NK-92 (cell line): Measurements from ENCODE around the gene RTBDN.

Experiments used
- DNase-seq: peaks from one replicate; lab custom pipeline; 2025; ENCODE audit not compliant: unreplicated experiment; lab: John Stamatoyannopoulos, UW

Gene RTBDN

GRCh38 chr19:12793290-12794195, 40.8 kb downstream of the RTBDN start:
- no peak for DNase-seq

DNA sequence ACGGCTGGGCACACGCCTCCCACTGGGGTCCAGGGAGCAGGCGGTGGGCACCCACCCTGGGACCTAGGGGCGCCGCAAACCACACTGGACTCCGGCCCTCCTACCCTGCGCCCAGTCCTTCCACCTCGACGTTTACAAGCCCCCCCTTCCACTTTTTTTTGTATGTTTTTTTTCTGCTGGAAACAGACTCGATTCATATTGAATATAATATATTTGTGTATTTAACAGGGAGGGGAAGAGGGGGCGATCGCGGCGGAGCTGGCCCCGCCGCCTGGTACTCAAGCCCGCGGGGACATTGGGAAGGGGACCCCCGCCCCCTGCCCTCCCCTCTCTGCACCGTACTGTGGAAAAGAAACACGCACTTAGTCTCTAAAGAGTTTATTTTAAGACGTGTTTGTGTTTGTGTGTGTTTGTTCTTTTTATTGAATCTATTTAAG, 41.5 kb downstream of the RTBDN start:
- DNase-seq, result no peak

DNA sequence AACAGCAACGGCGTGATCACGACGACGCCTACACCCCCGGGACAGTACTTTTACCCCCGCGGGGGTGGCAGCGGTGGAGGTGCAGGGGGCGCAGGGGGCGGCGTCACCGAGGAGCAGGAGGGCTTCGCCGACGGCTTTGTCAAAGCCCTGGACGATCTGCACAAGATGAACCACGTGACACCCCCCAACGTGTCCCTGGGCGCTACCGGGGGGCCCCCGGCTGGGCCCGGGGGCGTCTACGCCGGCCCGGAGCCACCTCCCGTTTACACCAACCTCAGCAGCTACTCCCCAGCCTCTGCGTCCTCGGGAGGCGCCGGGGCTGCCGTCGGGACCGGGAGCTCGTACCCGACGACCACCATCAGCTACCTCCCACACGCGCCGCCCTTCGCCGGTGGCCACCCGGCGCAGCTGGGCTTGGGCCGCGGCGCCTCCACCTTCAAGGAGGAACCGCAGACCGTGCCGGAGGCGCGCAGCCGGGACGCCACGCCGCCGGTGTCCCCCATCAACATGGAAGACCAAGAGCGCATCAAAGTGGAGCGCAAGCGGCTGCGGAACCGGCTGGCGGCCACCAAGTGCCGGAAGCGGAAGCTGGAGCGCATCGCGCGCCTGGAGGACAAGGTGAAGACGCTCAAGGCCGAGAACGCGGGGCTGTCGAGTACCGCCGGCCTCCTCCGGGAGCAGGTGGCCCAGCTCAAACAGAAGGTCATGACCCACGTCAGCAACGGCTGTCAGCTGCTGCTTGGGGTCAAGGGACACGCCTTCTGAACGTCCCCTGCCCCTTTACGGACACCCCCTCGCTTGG, 42.1 kb downstream of the RTBDN start:
- no peak for DNase-seq

DNA sequence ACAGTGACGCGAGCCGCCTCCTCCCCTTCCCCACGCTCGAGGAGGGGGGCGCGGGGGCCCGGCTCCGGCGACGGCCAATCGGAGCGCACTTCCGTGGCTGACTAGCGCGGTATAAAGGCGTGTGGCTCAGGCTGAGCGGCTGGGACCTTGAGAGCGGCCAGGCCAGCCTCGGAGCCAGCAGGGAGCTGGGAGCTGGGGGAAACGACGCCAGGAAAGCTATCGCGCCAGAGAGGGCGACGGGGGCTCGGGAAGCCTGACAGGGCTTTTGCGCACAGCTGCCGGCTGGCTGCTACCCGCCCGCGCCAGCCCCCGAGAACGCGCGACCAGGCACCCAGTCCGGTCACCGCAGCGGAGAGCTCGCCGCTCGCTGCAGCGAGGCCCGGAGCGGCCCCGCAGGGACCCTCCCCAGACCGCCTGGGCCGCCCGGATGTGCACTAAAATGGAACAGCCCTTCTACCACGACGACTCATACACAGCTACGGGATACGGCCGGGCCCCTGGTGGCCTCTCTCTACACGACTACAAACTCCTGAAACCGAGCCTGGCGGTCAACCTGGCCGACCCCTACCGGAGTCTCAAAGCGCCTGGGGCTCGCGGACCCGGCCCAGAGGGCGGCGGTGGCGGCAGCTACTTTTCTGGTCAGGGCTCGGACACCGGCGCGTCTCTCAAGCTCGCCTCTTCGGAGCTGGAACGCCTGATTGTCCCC, 42.9 kb downstream of the RTBDN start, which contains the start of gene JUNB:
Gene JUNB (plus strand): TSS at position 142 of the 706 bp plus-strand sequence. CDS start 286 bp downstream, at position 428.
- peak; percentile 83 for DNase-seq

DNA sequence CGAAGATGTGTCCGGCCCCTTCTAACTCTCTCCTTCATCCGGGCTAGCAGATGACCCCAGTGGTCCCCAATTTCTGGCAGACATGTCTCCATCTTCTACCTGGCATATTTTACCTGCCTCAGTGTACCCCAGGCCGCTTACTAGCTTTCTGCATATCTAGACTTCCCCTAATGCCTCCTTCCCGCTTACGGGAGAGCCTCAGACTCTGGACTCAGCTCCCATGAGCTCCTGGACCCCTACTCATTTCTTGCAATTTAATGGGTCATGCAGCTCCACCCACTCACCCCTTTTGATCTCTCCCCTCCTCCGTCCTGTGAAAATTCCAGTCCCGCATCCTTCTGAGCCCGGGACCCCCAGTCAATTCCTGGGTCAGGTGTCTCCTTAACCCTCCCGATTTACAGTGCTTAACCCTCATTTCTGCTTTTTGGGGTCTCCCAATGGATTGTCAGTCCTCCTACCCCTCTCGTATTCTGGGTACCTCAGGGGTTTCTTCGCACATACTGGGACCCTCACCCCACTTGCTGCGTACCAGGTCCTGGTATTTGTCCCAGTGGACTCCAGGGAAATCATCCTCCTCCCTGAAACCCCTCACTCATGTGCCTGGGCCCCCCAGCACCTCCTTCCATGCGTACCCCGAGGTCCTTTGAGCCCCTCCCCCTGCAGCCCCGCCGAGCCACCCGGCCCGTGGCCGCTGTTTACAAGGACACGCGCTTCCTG, 43.6 kb downstream of the RTBDN start:
- no peak for DNase-seq

- DNase-seq, result peak; percentile 66
Measured at GRCh38 chr19:12789904-12790619, 44.3 kb downstream of the RTBDN start.

DNA sequence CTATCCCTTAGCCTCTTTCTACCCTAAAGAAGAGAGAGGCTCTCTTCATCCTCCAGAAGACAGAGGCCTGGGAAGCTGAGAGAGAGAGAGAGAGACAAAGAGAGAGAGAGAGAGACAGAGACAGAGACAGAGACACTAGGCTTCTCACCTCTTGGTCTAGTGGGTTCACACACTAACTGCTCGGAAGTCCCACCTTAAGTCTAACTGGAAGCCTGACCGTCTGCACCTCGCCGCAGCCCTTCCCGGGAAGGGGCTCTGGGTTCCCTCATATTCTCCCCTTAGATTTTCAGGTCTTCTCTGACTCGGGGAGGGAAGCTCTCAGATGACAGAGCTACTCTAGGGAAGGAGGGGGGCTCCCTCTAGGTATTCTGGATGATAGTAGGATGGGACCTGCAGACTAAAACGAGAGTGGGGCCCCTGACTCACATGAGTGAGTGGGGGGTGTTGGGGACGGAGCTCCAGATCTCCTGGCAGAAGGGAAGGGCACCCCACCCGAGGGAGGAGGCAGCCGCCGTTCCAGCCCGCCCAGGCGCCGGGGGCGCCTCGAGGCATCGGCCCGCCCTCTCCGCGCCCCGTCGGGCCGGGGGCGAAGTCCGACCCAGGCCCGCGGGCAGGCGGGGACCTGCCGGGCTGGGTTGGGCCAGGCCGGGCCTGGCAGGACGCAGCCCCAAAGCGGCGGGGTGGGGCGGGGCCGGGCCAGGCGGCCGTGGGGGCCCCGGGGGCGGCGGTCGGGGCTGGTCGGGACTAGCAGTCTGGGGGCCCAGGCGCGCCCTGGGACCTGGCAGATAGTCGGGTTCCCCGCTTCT, 45.1 kb downstream of the RTBDN start:
- no peak for DNase-seq

GRCh38 chr19:12788682-12789097, 45.7 kb downstream of the RTBDN start:
- DNase-seq, result no peak

DNA sequence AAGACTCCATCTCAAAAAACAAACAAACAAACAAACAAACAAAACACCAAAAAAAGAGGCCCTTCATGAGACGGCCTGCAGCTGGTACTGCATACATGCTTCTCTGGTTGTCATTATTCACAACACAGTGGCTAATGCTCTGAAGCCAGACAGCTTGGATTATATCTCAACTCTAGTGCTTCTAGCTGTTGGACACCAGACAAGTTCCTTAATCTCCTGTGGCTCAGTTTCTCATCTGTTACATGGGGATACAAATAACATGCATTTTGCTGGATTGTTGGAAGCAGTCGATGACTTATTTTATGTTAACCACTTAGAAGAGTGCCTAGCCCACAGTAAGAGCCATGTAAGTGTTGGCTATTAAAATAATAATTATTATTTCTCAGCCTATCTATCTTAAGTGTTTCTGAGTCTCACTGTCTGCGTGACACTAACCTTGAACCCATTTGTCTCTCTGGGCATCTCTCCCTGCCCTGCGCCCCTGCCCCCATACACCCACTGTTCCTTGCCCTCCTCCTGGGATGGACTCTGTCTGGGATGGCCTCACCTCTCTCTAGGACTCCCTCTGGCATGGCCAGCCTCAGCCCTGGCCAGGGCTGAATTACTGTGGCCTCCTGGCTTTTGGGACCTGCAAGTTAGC, 46.2 kb downstream of the RTBDN start:
- no peak for DNase-seq

GRCh38 chr19:12787458-12787857, 46.9 kb downstream of the RTBDN start:
- DNase-seq, result no peak

DNA sequence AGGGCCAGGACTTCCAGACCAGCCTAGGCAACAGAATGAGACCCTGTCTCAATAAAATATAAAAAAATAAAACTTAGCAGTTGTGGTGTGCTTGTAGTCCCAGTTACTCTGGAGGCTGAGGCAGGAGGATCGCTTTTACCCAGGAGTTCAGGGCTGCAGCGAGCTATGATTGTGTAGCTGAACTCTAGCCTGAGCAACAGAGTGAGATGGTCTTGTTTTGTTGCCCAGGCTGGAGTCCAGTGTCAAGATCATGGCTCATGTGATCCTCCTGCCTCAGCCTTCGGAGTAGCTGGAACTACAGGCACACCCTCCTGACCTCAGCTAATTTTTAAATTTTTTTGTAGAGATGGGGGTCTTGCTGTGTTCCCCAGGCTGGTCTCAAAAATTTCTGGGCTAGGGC, 47.4 kb downstream of the RTBDN start:
- DNase-seq, result no peak

DNA sequence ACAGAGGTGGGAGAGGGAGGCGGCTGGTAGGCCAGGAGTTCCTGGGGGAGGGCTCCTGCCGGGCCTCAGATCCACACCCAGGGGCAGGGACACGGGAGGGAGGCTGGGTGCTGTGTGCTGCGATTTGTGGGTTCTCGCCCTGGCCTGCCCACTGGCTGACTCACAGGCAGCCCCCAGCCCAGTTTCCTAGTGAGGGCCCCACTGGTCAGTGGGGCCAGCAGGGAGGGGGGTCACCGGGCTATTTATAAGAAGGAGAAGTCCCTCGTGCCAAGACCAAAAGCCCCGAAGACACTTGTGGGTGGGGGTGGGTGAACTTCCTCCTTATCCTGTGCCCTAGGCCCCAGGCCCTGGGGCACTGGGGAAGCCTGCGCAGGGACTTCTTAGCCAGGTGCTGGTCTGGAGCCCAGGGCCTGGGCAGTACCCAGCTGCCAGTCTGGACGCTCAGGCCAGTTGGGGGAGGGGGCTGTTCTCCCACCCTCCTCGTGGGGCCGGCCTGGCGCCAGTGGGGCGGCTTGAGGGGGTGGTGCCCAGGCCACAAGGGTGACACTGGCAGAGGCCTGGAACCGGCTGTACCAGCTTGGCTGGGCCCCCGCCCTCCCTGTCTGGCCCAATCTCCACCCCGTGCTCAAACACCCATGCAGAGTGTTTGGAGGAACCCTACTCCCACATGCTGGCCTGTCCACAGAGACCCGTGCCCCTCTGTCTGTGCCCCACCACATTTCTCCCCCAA, 48.1 kb downstream of the RTBDN start:
- no peak for DNase-seq

GRCh38 chr19:12785431-12786031, 48.8 kb downstream of the RTBDN start:
- no peak for DNase-seq

GRCh38 chr19:12784871-12785430, 49.4 kb downstream of the RTBDN start:
- DNase-seq, result no peak

DNA sequence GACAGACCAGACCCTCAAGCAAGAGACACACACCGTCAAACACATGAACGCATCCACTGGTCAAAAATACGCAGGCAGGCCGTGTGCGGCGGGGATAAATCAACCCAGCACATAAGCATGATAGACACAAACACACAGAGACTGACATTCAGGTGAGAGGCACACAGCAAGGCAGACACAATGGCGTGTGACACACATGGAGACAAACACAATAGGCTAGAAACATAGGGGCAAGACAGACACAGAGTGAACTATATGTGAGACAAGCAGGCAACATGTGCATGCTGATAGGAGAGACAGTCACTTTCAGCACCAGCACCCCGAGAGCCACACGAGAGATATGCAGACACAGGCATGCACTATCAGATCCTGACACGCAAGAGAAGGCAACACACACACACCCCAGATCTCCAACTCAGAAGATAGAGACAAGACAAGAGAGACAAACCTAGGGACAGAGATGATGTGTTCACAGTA, 49.9 kb downstream of the RTBDN start:
- no peak for DNase-seq

GRCh38 chr19:12783849-12784393, 50.5 kb downstream of the RTBDN start:
- no peak for DNase-seq
